Lower leg skin (tissue), 4 donors: ENCODE measurements around the gene SYN1. TPM values are rescaled to one million over a fixed set of nuclear protein-coding genes. Genes with fewer than 3 reads are reported as not detected.
A peak's percentile ranks its signal among the peaks of the same experiment; 100 is the strongest.
"Not testable (repeated sequence)": the region's sequence is repeated elsewhere in the genome, so short reads cannot be mapped to it uniquely, and the experiment has no call there.

Experiments
- DNase-seq, 2 donors: peaks; one replicate each; pipeline ENCODE4 v3.0.0-alpha.2; 2019; ENCODE audit warnings: low spot score in 2 of 2
- H3K4me3 ChIP-seq: fragments of 200-600 bp; sonication (generic); 2 replicates; pipeline ENCODE4 v1.5.1; 2017; ENCODE audit warnings: mild to moderate bottlenecking, low read depth; ENCODE audit not compliant: poor library complexity, severe bottlenecking
- CTCF ChIP-seq, 3 donors: fragments of 450-650 bp; IDR thresholded peaks; one replicate each; pipeline ENCODE4 v1.5.1; 2016; ENCODE audit warnings: antibody characterized with exemption in 3 of 3, mild to moderate bottlenecking in 3 of 3, moderate library complexity in 2 of 3
- POLR2A ChIP-seq, 2 donors: fragments of 450-650 bp; IDR thresholded peaks; one replicate each; pipeline ENCODE4 v1.6.1; 2016 to 2017; ENCODE audit warnings: antibody characterized with exemption in 2 of 2, mild to moderate bottlenecking in 1 of 2, moderate library complexity in 1 of 2
- WGBS, 2 donors: methylation state at CpG; one replicate each; pipeline ENCODE4 v1.1.5; 2018; 5-methylcytosine and 5-hydroxymethylcytosine counted together
- intact Hi-C: fragments of 100-400 bp; cut with DNase I; formaldehyde crosslinking; loops from one replicate; pipeline ENCODE4 v1.15.0; 2023; ENCODE audit warnings: low total_unique reads
- total RNA-seq, 4 donors: library from RNA; depleted of rRNA; stranded (reverse); fragments of >200 nt; gene quantifications; one replicate each; pipeline ENCODE4 v1.1.0, GENCODE V29; 2016

SYN1 gene
- total RNA-seq, 4 donors from 2014 or later: 0.10 to 0.72 (median 0.61) TPM; not detected in 1

- TF ChIP-seq POLR2A (IDR thresholded peaks at IDR 0.05): no peak
- TF ChIP-seq CTCF (IDR thresholded peaks at IDR 0.05): no peak
- intact Hi-C loops: no loop called here
- H3K4me3 ChIP-seq: no peak overlapping the region
- 70 to 94% methylated on average over 2 of the region's 2 CpGs for WGBS, 2 donors
- DNase-seq: no peak
Measured at GRCh38 chrX:47611926-47612325, 7.7 kb downstream of the SYN1 start.

- 87% methylated on average over 2 of the region's 2 CpGs for WGBS, 2 donors
- DNase-seq: no peak
- TF ChIP-seq CTCF (IDR thresholded peaks at IDR 0.05): no peak
- TF ChIP-seq POLR2A (IDR thresholded peaks at IDR 0.05): no peak
Measured at GRCh38 chrX:47611489-47611888, 8.2 kb downstream of the SYN1 start.

DNA sequence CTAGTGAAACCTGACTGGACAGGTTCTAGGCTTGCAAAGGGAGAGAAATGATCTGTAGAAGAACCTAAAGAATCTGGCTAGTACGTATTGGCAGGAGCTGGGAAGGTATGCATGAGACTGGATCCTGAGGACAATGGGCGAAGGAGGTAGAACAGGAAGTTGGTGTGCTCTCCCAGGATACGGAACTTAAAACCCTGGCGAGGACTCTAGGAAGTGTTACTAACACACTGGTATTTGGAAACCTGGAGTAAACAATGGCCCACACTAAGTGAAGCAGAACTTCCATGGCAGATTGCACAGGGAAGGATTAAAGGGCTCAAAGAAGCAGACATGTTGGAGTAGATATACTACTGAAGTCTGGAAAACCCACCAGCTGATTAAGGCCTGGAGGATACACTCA lies 9.1 kb downstream of the SYN1 start:
- WGBS, 2 donors: 75 to 88% methylated on average over 4 of the region's 4 CpGs
- DNase-seq: peak in 1 of 2 donors; percentile 42
- intact Hi-C loops: no loop called here
- TF ChIP-seq CTCF (IDR thresholded peaks at IDR 0.05) (no peak), POLR2A (IDR thresholded peaks at IDR 0.05) (no peak)
- H3K4me3 ChIP-seq: no peak overlapping the region

More at GRCh38 chrX:47611489-47611888, 8.2 kb downstream of the SYN1 start:
- intact Hi-C loops: no loop called here
- no peak overlapping the region for H3K4me3 ChIP-seq

GRCh38 chrX:47608130-47608810 lies 11.4 kb downstream of the SYN1 start:
- TF ChIP-seq CTCF (IDR thresholded peaks at IDR 0.05) (no peak), POLR2A (IDR thresholded peaks at IDR 0.05) (no peak)
- H3K4me3 ChIP-seq: no peak overlapping the region
- WGBS, 2 donors: 51 to 62% methylated on average over 7 to 9 of the region's 9 CpGs
- peak in 1 of 2 donors; percentile 78 for DNase-seq
- intact Hi-C loops: no loop called here

DNA sequence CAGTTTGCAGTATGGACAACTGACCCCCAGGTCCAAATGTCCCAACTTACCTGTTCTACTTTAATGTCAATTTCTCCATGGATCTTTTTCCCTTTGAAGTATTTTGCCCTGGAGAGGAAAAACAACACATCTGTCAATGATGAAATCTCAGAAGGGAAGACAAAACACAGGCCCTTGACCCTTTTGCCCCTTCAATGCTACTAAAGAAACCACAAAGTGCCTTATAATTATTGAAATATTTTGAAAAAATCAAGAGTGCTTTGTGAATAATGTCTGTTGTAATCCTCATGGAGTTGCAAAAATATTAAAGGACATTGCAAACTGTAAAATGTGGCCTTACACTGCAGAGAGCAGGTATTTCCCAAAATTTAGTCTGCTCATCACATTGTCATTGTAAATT lies 12.6 kb downstream of the SYN1 start:
- no peak overlapping the region for H3K4me3 ChIP-seq
- intact Hi-C loops: no loop called here
- no peak for TF ChIP-seq CTCF (IDR thresholded peaks at IDR 0.05)
- no peak for TF ChIP-seq POLR2A (IDR thresholded peaks at IDR 0.05)
- no peak for DNase-seq

DNA sequence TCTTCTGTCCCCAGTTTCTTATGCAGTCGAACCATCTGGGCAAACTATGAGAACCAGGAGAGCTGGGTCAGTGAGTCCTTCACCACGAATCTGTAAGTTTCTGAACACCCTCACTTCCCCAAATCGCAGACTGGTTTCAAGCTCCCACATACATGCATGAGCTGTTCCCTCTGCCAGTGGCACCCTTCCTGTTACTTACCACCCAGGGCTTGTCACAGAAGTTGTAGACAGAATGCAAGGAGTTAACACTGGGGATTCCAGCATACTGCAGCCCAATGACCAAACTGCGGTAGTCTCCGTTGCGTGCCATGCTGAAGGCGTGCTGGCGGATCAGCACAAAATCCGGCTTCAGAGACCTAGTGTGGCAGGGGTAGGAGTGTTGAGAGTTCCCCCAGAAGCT lies 14.6 kb downstream of the SYN1 start:
- peak in 1 of 2 donors; percentile 57 for DNase-seq
- TF ChIP-seq CTCF (IDR thresholded peaks at IDR 0.05) (no peak), POLR2A (IDR thresholded peaks at IDR 0.05) (no peak)
- 60 to 70% methylated on average over 3 to 9 of the region's 9 CpGs for WGBS, 2 donors
- no peak overlapping the region for H3K4me3 ChIP-seq
- intact Hi-C loops: no loop called here

GRCh38 chrX:47603125-47603524 lies 16.5 kb downstream of the SYN1 start:
- 92 to 97% methylated on average over 4 of the region's 4 CpGs for whole genome bisulfite sequencing, 2 donors
- intact Hi-C loops, H3K4me3 ChIP-seq, DNase-seq: not testable (repeated sequence)
